Lower lobe of right lung (tissue), 2 donors: ENCODE measurements around the gene CAPNS1. TPM values are rescaled to one million over a fixed set of nuclear protein-coding genes. Genes with fewer than 3 reads are reported as not detected.
"Not testable (repeated sequence)": the region's sequence is repeated elsewhere in the genome, so short reads cannot be mapped to it uniquely, and the experiment has no call there.

ENCODE experiments used
- ATAC-seq, 2 donors: fragments of 200-7000 bp; cut with Tn5 transposase; one replicate each; pipeline ENCODE4 v1.9.1; 2020 to 2022; ENCODE audit warnings: mild to moderate bottlenecking in 2 of 2, moderate library complexity in 2 of 2
- DNase-seq: peaks from one replicate; pipeline ENCODE4 v3.0.0-alpha.2; 2020
- H3K27ac ChIP-seq: fragments of 200-600 bp; one replicate; pipeline ENCODE4 v1.8.0; 2022
- H3K27me3 ChIP-seq: fragments of 200-600 bp; one replicate; pipeline ENCODE4 v1.8.0; 2022; ENCODE audit warnings: low read depth
- H3K36me3 ChIP-seq: fragments of 200-600 bp; one replicate; pipeline ENCODE4 v1.8.0; 2022; ENCODE audit warnings: mild to moderate bottlenecking
- H3K4me1 ChIP-seq: fragments of 200-600 bp; one replicate; pipeline ENCODE4 v1.8.0; 2022
- H3K4me3 ChIP-seq: fragments of 200-600 bp; one replicate; pipeline ENCODE4 v1.8.0; 2022; ENCODE audit warnings: mild to moderate bottlenecking
- H3K9me3 ChIP-seq: fragments of 200-600 bp; one replicate; pipeline ENCODE4 v1.8.0; 2022
- CTCF ChIP-seq: fragments of 200-600 bp; IDR thresholded peaks from one replicate; pipeline ENCODE4 v1.8.0; 2022; ENCODE audit warnings: antibody characterized with exemption, mild to moderate bottlenecking
- intact Hi-C: fragments of 100-400 bp; cut with DNase I; formaldehyde crosslinking; loops from one replicate; pipeline ENCODE4 v1.11.0; 2022
- total RNA-seq: library from RNA; stranded (reverse); fragmentation: NEBNext Ultra II Directional; extraction: Animal tissue kit (Norgen Biotek cat#: 25700); gene quantifications from one replicate; pipeline ENCODE4 v1.2.1, GENCODE V29; 2021
- donor health status: DM: no; HTN: yes; CAD: no; lungs with severe emphysema.

Gene CAPNS1
- total RNA-seq, 1 donor from 2014 or later = 584 TPM

- DNase-seq (no peak), ATAC-seq (no peak)
- Histone ChIP-seq H3K36me3 (peaks cover 49% of the 10 kb centered on the region), H3K4me1 (peaks cover 21% of the 10 kb centered on the region), H3K27ac (no peak overlapping the region), H3K27me3 (no peaks in the 10 kb centered on the region), H3K9me3 (no peaks in the 10 kb centered on the region), H3K4me3 (no peak overlapping the region)
- intact Hi-C loops = loop anchor here (5.0 kb wide), 1 partner anchor 42 kb away; no protein-coding TSS in a partner anchor
- no peak for TF ChIP-seq CTCF
Observed at GRCh38 chr19:36125557-36125956, 14.3 kb upstream of the CAPNS1 start.

- H3K36me3 ChIP-seq = peaks cover 28% of the 10 kb centered on the region
- intact Hi-C loops = loop anchor here (5.0 kb wide), 1 partner anchor 39 kb away; no protein-coding TSS in a partner anchor
- no peaks in the 10 kb centered on the region for H3K27me3 ChIP-seq
- peaks cover 42% of the 10 kb centered on the region for H3K4me1 ChIP-seq
- H3K27ac ChIP-seq = peak overlapping the region; percentile 94
- peak; percentile 30 to 45 for ATAC-seq
- peak; percentile 67 for DNase-seq
- no peak for TF ChIP-seq CTCF
- peak overlapping the region; percentile 59 for H3K4me3 ChIP-seq
- no peaks in the 10 kb centered on the region for H3K9me3 ChIP-seq
Observed at GRCh38 chr19:36128392-36128736, 11.5 kb upstream of the CAPNS1 start.

GRCh38 chr19:36131221-36131620 is 8.6 kb upstream of the CAPNS1 start:
- H3K36me3 ChIP-seq, H3K9me3 ChIP-seq, intact Hi-C loops, H3K27me3 ChIP-seq, H3K4me3 ChIP-seq: not testable (repeated sequence)
- ATAC-seq = peak in 1 of 2 donors; percentile 2
- H3K4me1 ChIP-seq = peaks cover 42% of the 10 kb centered on the region
- DNase-seq = peak; percentile 83
- peak overlapping the region; percentile 47 for H3K27ac ChIP-seq

GRCh38 chr19:36134867-36135266 is 5.0 kb upstream of the CAPNS1 start:
- H3K4me3 ChIP-seq = not testable (repeated sequence)

GRCh38 chr19:36136964-36137686 is 2.7 kb upstream of the CAPNS1 start:
- H3K4me1 ChIP-seq = peaks cover 38% of the 10 kb centered on the region
- no peak overlapping the region for H3K4me3 ChIP-seq
- no peaks in the 10 kb centered on the region for H3K9me3 ChIP-seq
- H3K27me3 ChIP-seq = no peaks in the 10 kb centered on the region
- DNase-seq (peak; percentile 72), ATAC-seq (peak; percentile 52 to 58)
- peaks cover 8% of the 10 kb centered on the region for H3K36me3 ChIP-seq
- TF ChIP-seq CTCF = no peak
- peak overlapping the region; percentile 76 for H3K27ac ChIP-seq
- intact Hi-C loops = no loop called here

More at GRCh38 chr19:36134867-36135266, 5.0 kb upstream of the CAPNS1 start:
- H3K27me3 ChIP-seq, ATAC-seq, H3K36me3 ChIP-seq, H3K27ac ChIP-seq, intact Hi-C loops, DNase-seq, H3K9me3 ChIP-seq: not testable (repeated sequence)
- H3K4me1 ChIP-seq = peaks cover 42% of the 10 kb centered on the region

- no peak for TF ChIP-seq CTCF
Observed at GRCh38 chr19:36139120-36139472, 770 bp upstream of the CAPNS1 start.

More at GRCh38 chr19:36139120-36139472, 770 bp upstream of the CAPNS1 start:
- H3K27me3 ChIP-seq = no peaks in the 10 kb centered on the region
- no peak for DNase-seq
- H3K4me1 ChIP-seq = peaks cover 32% of the 10 kb centered on the region
- intact Hi-C loops = no loop called here
- H3K9me3 ChIP-seq = no peaks in the 10 kb centered on the region
- H3K4me3 ChIP-seq = peak overlapping the region; percentile 93
- peaks cover 27% of the 10 kb centered on the region for H3K36me3 ChIP-seq
- peak overlapping the region; percentile 98 for H3K27ac ChIP-seq
- no peak for ATAC-seq
